Left ventricle myocardium inferior (tissue), 1 donor: ENCODE results near the gene ISG20. TPM values are rescaled to one million over a fixed set of nuclear protein-coding genes. Genes with fewer than 3 reads are reported as not detected.

ENCODE experiments used
- DNase-seq: peaks from one replicate; pipeline ENCODE4 v3.0.0-alpha.2; 2020
- H3K27ac ChIP-seq: fragments of 200-600 bp; replicated peaks from 2 replicates; pipeline ENCODE4 v1.8.0; 2021
- H3K27me3 ChIP-seq: fragments of 200-600 bp; 2 replicates; pipeline ENCODE4 v1.8.0; 2021; ENCODE audit warnings: low read depth
- H3K36me3 ChIP-seq: fragments of 200-600 bp; 2 replicates; pipeline ENCODE4 v1.8.0; 2021
- H3K4me1 ChIP-seq: fragments of 200-600 bp; 2 replicates; pipeline ENCODE4 v1.8.0; 2021
- H3K4me3 ChIP-seq: fragments of 200-600 bp; 2 replicates; pipeline ENCODE4 v1.8.0; 2021; ENCODE audit warnings: mild to moderate bottlenecking, moderate library complexity
- H3K9me3 ChIP-seq: fragments of 200-600 bp; replicated peaks from 2 replicates; pipeline ENCODE4 v1.8.0; 2021
- intact Hi-C: fragments of 100-400 bp; cut with micrococcal nuclease; formaldehyde crosslinking; loops from one replicate; pipeline ENCODE4 v1.11.0; 2022
- total RNA-seq: library from RNA; stranded (reverse); fragmentation: NEBNext Ultra II Directional; extraction: Animal tissue kit (Norgen Biotek cat#: 25700); gene quantifications from one replicate; pipeline ENCODE4 v1.2.1, GENCODE V29; 2021
- TF ChIP-seq, protein P1 (sequence below): fragments of 200-600 bp; IDR thresholded peaks from 2 replicates; pipeline ENCODE4 v1.8.0; 2021; ENCODE audit warnings: antibody characterized with exemption, mild to moderate bottlenecking, borderline replicate concordance
- donor health status: DM: no; HTN: yes; CAD: no; lungs with severe emphysema.

The ISG20 gene
- total RNA-seq, 1 donor from 2014 or later, result 3.1 TPM

DNA sequence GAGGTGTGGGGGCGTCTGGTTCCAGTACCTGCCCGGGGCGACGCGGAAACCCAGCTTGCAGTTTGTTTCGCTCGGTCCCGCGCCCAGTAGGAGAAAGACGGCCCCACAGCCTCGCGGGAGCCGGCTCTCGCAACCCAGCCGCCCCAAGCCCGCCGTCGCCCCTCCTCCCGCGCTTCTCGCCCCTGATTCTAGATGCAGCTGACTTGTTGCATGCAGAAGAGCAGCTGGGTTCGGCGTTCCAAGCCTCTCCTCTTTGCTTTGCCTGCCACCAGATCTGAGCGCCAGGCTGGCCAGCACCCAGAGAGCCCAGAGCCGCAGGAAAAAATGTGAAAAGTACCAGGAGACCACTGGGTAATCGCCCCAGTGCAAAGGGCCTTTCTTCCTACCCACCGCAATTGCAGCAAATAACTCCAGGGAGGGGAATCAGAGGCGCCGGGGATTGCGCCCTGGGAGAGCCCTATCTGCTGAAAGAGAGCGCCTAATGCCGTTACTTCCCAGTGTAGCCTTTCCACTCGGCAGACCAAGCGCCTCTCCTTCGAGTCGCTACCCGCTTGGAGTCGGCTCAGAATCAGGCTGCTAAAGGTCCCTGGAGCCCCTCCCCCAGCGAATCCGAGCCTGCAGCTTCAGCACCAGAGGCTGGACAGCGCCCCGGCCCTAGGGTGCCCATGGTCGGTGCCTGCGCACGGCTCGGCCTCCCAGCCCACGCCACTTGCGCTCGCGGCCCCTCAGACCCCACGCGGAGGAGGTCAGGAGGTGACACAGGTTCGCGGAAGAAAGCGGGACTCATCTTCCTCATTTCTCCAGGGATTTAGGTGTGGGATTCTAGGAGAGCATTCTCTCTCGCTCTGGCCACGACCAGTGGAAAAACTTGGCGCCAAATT lies 33.4 kb upstream of the ISG20 start:
- TF ChIP-seq, protein P1, sequence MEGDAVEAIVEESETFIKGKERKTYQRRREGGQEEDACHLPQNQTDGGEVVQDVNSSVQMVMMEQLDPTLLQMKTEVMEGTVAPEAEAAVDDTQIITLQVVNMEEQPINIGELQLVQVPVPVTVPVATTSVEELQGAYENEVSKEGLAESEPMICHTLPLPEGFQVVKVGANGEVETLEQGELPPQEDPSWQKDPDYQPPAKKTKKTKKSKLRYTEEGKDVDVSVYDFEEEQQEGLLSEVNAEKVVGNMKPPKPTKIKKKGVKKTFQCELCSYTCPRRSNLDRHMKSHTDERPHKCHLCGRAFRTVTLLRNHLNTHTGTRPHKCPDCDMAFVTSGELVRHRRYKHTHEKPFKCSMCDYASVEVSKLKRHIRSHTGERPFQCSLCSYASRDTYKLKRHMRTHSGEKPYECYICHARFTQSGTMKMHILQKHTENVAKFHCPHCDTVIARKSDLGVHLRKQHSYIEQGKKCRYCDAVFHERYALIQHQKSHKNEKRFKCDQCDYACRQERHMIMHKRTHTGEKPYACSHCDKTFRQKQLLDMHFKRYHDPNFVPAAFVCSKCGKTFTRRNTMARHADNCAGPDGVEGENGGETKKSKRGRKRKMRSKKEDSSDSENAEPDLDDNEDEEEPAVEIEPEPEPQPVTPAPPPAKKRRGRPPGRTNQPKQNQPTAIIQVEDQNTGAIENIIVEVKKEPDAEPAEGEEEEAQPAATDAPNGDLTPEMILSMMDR, result no peak
- H3K4me3 ChIP-seq, result peak overlapping the region; percentile 40
- H3K27ac ChIP-seq, result no peak overlapping the region
- intact Hi-C loops, result no loop called here
- H3K4me1 ChIP-seq, result peaks cover 21% of the 10 kb centered on the region
- H3K9me3 ChIP-seq, result no peaks in the 10 kb centered on the region
- peak; percentile 50 for DNase-seq
- H3K36me3 ChIP-seq, result no peaks in the 10 kb centered on the region
- H3K27me3 ChIP-seq, result peaks cover 72% of the 10 kb centered on the region

DNA sequence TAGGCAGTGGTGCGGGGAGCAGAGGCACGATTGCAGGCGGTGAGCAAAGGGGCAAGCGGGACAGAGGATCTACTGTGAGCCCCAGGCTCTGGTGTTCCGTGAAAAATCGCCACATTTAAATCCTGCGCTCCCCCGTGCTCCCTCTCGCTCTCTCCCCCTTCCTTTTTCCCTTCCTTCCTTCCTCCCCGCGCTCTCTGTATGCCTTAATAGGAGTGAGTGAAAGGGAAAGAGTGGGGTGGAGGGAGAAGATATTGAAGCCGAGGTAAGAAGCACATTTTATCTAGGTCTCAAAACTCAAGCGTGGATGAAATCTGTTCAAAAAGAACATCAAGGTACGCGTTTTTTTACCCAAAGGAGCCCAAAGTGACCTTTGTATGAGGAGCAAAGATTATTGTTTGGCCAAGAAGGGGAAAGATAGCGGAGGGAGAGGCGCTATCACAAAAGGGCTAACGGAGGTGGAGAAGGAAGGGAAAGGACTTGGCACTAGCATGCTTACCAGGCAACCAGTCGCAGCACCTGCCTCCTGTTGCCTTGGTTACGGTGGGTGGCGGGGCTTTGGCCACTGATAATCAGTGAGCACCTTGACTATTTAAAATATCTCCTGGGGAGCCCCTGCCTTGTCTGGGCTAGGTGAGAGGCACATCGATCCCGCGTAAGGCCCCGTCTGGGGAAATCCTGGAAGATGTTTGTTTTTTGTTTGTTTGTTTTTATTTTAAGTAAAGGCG lies 32.6 kb upstream of the ISG20 start:
- intact Hi-C loops, result no loop called here
- Histone ChIP-seq H3K9me3 (no peaks in the 10 kb centered on the region), H3K27ac (no peak overlapping the region), H3K36me3 (no peaks in the 10 kb centered on the region), H3K4me1 (peaks cover 21% of the 10 kb centered on the region), H3K27me3 (peaks cover 72% of the 10 kb centered on the region), H3K4me3 (peak overlapping the region; percentile 40)
- no peak for DNase-seq
- TF ChIP-seq, protein P1, result no peak

DNA sequence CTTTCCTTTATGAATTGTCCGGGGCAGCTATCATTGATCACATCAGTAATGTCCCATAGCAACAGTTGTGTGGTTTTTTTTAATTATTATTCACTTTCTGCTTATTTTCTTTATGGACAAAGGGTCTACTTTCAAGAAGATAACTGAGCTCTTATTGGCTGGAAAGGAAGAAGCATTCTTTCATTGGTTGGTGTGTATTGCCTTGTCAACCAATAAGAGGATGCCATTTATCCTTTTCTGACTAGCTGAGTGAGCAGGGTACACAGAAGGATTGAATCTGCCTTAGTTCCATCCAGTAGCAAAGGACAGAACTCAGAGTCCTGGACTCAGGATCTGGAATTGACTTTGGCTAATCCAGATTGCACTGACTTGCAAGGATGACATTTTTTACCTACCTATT lies 30.9 kb upstream of the ISG20 start:
- TF ChIP-seq, protein P1, result no peak
- H3K4me1 ChIP-seq, result peaks cover 21% of the 10 kb centered on the region
- no peaks in the 10 kb centered on the region for H3K9me3 ChIP-seq
- H3K27ac ChIP-seq, result no peak overlapping the region
- peaks cover 62% of the 10 kb centered on the region for H3K27me3 ChIP-seq
- intact Hi-C loops, result no loop called here
- DNase-seq, result no peak
- no peak overlapping the region for H3K4me3 ChIP-seq
- no peaks in the 10 kb centered on the region for H3K36me3 ChIP-seq

DNA sequence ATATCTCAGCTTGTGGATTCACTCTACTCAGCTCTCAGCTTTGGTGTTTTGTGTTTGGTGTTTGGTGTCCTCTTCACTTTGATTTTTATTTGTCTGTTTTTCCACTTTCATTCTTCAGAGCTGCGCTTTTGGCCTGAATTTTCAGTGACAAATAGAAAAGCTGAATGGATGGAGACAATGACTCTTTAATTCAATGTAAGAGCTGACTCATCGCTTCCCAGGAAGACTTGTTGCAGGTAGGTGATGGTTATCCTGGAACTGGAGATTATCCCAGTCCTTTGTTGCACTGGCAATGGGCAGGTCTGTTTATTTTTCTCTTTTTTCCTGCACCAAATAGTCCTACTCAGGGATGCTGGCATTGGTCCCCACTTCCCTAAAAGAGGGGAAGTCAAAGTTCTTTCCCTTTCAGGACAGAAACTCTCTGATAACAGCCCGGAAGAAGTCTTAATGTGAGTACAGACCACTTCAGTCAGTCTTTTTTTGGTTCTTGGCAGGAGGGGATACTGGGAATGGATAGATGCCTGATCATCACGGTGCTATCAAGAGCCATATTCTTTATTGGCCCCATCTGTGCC lies 30.1 kb upstream of the ISG20 start:
- Histone ChIP-seq H3K9me3 (no peaks in the 10 kb centered on the region), H3K4me1 (peaks cover 21% of the 10 kb centered on the region), H3K4me3 (no peak overlapping the region), H3K27ac (no peak overlapping the region), H3K27me3 (peaks cover 54% of the 10 kb centered on the region), H3K36me3 (no peaks in the 10 kb centered on the region)
- DNase-seq, result no peak
- intact Hi-C loops, result no loop called here
- TF ChIP-seq, protein P1, result no peak

DNA sequence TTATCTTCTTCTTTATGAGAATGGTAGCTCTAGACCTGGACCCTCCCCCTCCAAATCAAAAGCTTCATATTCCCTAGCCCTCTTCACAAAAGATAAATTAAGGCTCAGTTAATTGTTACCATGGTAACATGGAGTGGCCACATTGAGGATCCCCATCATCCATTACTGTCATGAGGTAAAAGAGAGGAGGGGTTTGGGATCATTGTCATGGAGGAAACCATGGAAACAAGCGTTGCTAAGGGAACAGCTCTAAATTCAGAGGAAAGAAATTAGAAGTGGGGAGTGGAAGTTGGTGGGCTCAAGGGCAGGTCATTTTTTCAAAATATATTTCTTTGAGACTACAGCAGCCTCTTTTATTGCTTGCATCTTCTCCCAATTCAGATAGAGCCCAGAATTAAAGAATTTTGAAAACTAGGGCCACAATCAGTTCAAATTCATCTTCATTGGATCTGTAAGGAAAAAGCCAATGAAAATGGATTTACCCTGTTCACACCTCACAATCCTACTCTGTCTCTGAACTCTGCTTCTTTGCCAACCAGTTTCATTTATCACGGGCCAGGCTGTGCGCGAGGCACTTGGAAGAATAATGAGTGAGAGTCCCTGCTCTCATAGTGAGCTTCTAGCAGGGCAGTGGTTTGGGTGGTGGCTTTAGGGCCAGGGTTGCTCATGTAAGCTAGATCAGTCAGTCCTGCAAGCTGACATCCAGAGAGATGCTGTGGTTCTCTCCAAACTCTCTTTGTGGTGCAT lies 29.3 kb upstream of the ISG20 start:
- no peaks in the 10 kb centered on the region for H3K36me3 ChIP-seq
- no peak for DNase-seq
- H3K4me1 ChIP-seq, result peaks cover 16% of the 10 kb centered on the region
- no peaks in the 10 kb centered on the region for H3K9me3 ChIP-seq
- TF ChIP-seq, protein P1, result no peak
- H3K27me3 ChIP-seq, result peaks cover 46% of the 10 kb centered on the region
- H3K27ac ChIP-seq, result no peak overlapping the region
- intact Hi-C loops, result loop anchor here (5.0 kb wide), 1 partner anchor 132 kb away; no protein-coding TSS in a partner anchor
- H3K4me3 ChIP-seq, result no peak overlapping the region
